OCI-M2 (cell line): ENCODE measurements around the gene PRDM16.

Experiments
- DNase-seq: peaks from one replicate; lab custom pipeline; 2025; ENCODE audit not compliant: unreplicated experiment; lab: John Stamatoyannopoulos, UW

The PRDM16 gene

GRCh38 chr1:3219791-3220467 is 150.9 kb downstream of the PRDM16 start:
- no peak for DNase-seq

DNA sequence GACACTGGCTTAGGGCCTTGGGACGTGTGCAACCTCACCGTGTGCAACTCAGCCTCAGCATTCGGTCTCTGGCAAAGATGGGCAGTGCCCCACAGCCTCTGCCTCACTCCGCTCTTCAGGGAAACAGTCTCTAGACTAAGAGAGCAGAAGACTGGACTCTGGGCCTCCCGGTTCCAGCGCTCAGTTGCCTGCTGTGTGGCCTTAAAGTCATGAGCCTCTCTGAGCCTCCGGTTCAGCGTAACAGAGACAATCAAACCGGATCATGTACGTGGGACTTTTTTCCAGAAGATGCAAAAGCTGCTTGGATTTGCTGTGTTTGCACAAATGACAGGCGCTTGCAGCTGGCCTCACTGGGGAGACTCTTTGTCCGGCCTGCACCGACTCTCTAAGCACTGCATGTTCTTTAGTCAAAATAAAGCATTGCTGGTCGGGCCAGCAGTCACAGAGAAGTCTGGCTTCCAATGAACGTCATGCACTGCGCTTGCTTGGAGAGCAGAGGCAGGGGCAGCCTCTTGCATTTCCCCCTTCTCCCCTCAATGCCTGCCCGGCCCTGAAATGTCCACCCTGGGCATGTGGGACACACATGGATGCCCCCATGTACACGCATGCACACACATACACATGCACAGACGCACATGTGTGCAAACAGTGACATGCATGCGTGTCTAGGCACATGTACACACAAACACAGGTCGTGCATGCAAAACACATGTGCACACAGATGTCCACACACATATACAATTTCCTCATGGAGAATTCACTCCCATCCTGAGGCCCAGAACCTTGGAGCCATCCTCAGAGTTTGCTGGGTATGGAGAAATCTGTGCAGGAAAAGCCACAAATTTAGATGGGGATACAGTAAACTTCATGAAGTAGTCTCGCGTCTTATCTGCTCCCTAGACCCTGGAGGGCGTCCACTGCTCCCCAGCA is 152.4 kb downstream of the PRDM16 start:
- DNase-seq: no peak

GRCh38 chr1:3222042-3222692 is 153.2 kb downstream of the PRDM16 start:
- no peak for DNase-seq

- DNase-seq: no peak
Measured at GRCh38 chr1:3225661-3226060, 156.7 kb downstream of the PRDM16 start.

DNA sequence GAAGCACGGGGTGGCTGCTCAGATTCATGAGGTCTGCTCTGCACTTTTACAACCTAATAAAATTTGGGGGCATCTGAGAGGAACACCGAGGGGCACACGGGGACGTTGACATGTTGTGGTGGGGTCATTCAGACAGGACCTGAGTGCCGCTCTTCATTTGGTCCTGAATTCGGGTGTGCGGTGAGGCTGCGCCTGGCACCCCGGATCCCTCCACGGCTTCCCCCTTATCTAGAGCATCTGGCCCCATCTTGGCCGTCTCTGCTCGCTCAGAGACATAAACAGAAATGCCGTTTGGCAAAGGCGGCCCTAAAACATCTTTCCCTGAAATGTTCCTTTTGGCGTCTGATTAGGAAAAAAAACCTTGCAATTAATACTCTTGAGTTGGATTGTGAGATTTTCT is 157.2 kb downstream of the PRDM16 start:
- no peak for DNase-seq

DNA sequence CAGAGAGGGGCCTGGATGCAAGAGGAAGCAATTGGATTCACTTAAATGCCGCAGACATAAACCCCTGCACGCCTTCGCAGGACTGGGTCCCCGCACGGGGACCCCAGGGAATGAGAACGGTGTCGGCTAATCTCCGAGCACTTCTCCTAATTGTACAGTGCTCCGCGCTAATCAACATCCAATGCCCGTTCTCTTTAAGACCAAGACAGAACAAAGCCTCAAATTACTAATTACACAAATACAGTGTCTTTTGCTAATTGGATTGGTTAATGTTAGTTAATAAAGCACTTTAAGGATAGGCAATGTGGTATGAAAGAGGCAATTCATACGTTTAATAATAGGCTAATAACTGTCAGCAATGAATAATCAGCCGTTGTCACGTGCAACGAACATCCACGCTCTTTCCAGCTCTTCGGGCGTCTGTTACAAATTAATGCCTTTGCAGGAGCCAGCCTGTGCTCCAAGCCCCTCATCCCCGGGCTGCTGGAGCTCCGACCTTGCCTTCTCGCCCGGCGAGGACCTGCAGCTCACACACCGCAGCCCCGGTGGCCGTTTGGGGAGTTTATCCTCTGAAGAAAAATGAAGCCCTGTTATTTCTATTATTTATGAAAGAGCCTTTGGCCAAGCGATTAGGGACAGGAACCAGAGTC is 157.8 kb downstream of the PRDM16 start:
- no peak for DNase-seq

- no peak for DNase-seq
Measured at GRCh38 chr1:3227351-3227704, 158.3 kb downstream of the PRDM16 start.

DNA sequence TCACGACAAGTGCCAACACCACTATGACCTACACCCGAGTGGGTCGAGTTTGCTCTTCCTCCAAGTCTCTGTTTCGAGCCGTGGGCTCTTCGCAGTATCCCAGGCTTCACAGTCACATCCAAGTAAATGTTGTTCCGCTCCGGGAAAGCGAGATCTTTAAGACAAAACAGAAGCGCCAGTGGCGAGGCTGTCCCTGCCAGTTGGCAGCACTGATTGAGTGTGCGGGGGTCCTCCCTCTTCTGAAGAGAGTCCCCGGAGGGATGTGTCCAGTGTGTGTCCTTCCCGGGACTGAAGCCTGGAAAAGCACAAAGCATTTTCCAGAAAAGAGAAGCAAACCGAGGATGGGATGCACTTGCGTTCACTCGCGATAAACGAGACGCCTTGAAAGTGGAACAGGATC is 158.9 kb downstream of the PRDM16 start:
- DNase-seq: no peak

- no peak for DNase-seq
Measured at GRCh38 chr1:3229081-3229725, 160.2 kb downstream of the PRDM16 start.

DNA sequence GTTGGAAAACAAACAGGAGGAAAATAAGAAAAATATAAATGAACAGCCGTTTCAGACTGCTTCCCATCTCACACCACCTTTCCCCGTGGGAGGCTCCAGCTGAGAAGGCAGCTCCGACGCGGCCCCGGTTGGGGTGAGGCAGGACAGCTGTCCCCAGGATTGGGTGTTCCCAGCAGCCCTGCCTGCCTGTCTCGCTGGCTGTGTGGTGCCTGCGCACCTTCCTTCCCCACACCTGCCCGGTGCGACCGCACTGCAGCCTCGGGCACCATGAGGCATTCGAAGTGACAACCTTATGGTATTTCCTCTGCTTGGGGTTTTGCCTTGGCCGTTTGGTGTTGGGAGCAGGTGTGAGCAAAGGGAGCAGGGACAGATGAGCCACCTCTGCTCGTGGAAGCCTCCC is 161.6 kb downstream of the PRDM16 start:
- DNase-seq: no peak

DNA sequence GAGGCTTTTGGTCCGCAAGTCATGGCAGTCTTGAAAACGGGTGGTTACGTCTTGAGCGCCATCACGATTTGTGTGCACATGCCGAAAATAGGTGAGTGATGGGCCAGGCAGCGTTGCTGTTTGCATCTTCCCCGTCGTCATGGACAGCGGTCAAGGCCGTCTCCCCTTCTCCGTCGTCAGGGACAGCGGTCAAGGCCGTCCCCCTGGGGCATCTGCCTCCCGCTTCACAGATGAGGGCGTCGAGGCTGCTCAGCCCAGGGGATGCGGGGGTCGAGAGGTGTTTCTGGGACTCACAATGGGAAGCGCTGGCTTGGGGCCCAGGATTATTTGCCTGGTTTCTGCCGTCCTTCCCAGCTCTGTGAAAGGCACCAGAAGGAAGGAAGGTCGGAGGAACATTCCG is 162.2 kb downstream of the PRDM16 start:
- no peak for DNase-seq

DNA sequence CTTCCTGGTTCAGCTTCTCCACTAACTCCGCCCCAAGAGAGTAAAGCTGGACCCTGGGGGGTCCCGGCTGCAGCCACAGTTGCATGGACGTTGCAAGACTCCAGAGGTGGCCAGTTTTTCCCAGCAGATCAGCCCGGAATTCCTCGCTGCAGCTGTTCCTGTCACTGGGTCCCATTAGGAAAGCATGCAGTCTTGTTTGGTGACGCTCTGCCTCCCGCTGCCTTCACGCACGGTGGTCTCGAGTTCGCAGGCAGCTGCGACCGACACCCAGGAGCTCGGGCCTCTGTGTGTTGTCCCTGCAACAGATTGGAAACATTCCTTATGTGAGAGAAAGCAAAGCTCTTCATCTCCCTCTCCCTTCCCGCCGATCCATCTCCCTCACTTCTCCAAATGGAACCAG is 162.8 kb downstream of the PRDM16 start:
- no peak for DNase-seq

- DNase-seq: no peak
Measured at GRCh38 chr1:3233031-3233430, 164.0 kb downstream of the PRDM16 start.

GRCh38 chr1:3233551-3233950 is 164.5 kb downstream of the PRDM16 start:
- DNase-seq: no peak

GRCh38 chr1:3234281-3234680 is 165.3 kb downstream of the PRDM16 start:
- no peak for DNase-seq

DNA sequence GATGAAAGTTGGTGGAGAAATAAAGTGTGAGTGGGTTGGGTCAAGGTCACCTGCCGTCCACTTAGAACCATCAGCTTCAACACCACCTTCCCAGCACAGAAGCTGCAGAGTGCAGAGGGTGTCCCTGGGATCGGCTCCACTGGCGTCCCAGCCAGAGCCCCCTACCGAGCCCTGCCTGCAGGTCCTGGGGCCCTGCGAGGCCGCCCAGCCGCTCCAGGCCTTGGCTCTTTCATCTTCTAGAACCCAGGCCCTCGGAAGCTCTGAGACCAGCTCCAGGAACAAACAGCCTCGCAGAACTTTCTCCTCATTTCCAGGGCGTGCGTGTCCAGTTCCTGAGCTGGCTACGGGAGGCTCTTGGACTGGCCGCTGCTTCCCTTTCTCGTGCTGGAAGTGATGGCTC is 166.0 kb downstream of the PRDM16 start:
- DNase-seq: no peak

DNA sequence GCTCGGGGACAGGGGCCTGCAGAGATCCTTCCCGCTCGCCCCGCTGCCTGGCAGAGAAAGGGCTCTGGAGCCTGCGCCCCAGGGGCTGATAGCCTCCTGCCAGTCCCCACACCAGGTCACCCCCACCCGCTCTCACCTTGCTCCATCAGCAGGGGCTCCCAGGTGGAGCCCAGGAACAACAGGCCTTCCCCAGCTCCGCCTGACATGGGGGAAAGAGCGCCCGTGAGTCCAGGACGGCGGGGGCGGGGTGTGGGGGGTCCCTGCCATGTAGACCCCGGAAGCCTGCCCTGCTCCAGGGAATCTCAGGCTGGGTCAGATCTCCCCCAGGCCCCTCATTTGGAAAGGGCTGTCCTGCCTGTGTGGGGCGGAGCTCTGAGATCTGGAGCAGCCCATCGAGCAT is 166.5 kb downstream of the PRDM16 start:
- DNase-seq: no peak

DNA sequence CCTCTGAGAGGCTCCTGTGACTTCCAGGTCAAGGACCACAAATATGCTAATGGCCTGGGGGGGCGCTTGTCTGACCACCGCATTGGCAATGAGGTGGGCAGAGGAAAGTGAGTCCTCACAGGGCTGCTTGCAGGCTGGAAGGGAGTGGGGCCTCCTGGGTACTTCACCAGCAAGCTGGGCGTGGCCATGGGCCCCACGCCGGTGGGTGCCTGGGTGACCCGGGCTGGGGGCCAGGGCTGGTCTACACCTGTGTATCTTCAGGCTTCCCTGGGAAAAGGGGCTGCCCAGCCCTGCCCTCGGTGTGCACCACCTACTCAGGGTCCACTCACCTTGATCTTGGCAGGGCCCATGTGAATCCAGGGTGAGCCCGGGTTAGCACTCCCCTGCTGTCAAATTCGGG is 167.4 kb downstream of the PRDM16 start:
- no peak for DNase-seq

DNA sequence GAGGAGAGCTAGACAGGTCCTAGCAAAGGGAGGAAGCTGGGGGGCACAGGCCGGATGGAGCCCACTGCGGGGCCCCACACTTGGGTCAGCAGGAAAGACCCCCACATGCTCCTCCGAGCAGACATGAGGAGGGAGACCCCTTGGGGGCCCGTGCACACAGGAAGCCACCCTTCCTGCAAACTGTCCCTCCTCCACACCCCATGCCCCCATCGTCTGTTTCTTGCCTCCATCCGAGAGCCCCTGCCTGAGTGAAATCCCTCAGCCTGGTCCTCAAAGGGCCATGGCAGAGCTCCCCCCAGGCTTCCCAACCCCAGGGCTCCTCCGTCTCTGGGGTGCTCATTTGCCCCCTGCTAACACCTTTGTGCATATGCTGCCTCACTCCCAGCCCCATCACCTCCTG is 168.0 kb downstream of the PRDM16 start:
- DNase-seq: no peak

- DNase-seq: no peak
Measured at GRCh38 chr1:3237570-3237969, 168.6 kb downstream of the PRDM16 start.
